Retina (tissue), 1 donor: Measurements from ENCODE around the gene CERCAM.
"Not testable (repeated sequence)": the region's sequence is repeated elsewhere in the genome, so short reads cannot be mapped to it uniquely, and the experiment has no call there.

Source experiments
- DNase-seq: peaks from one replicate; pipeline ENCODE4 v3.0.0-alpha.2; 2016

Gene CERCAM

GRCh38 chr9:128419061-128419925 lies 1.4 kb upstream of the CERCAM start:
- DNase-seq: peak; percentile 41

- peak; percentile 91 for DNase-seq
These were observed 502 bp upstream of the CERCAM start for GRCh38 chr9:128420060-128420650.

GRCh38 chr9:128421482-128421996 lies 882 bp downstream of the CERCAM start:
- no peak for DNase-seq

- DNase-seq: not testable (repeated sequence)
These were observed 1.5 kb downstream of the CERCAM start for GRCh38 chr9:128422022-128422782.

GRCh38 chr9:128422783-128423150 lies 2.1 kb downstream of the CERCAM start:
- no peak for DNase-seq

DNA sequence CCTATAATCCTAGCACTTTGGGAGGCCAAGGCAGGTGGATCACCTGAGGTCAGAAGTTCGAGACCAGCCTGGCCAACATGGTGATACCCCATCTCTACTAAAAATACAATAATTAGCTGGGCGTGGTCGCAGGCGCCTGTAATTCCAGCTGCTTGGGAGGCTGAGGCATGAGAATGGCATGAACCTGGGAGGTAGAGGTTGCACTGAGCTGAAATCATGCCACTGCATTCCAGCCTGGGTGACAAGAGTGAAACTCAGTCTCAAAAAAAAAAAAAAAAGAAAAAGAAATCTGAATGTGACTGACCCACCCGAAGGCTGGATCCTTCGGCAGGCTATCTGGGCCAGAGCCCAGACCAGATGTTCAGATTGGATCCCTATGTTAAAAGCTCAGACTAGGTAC lies 2.7 kb downstream of the CERCAM start:
- DNase-seq: not testable (repeated sequence)

GRCh38 chr9:128424268-128424780 lies 3.7 kb downstream of the CERCAM start:
- DNase-seq: no peak

GRCh38 chr9:128428644-128429512 lies 8.2 kb downstream of the CERCAM start:
- DNase-seq: peak; percentile 59

GRCh38 chr9:128429513-128430086 lies 8.9 kb downstream of the CERCAM start:
- no peak for DNase-seq

DNA sequence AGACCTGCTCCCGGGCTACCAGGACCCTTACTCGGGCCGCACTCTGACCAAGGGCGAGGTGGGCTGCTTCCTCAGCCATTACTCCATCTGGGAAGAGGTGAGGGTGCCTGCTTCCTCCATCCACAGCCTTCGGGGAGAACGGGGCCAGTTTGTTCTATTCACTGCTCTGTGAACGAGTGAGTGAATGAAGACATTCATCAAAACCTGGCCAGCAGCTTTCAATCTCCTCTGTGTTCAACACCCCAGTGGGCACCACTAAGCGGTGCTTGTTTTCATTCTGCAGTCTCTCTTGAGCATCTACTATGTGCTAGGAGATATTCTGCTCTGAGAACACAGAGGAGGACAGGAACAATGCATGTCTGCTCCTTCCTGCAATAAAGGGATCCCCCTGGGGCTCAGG lies 10.6 kb downstream of the CERCAM start:
- no peak for DNase-seq

DNA sequence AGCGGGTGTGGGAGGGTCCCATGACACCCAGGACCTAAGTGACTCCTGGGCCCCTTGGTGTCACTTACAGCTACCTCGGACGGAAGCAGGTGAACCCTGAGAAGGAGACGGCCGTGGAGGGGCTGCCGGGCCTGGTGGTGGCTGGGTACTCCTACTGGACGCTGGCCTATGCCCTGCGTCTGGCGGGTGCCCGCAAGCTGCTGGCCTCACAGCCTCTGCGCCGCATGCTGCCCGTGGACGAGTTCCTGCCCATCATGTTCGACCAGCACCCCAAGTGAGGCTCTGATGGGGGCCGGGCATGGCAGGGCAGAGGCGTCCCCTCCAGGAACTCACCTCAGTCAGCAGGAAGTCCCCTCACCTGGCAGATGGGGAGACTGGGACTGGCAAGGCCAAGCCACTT lies 13.7 kb downstream of the CERCAM start:
- DNase-seq: no peak

DNA sequence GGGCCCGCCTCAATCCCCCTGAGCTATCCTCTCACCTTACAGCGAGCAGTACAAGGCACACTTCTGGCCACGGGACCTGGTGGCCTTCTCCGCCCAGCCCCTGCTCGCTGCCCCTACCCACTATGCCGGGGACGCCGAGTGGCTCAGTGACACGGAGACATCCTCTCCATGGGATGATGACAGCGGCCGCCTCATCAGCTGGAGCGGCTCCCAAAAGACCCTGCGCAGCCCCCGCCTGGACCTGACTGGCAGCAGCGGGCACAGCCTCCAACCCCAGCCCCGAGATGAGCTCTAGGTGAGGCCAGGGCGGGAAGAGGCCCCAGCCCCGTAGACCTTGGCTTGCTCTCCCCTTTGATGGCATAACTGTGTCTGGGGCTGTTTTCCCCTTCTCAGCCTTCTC lies 15.0 kb downstream of the CERCAM start:
- no peak for DNase-seq

GRCh38 chr9:128438343-128439109 lies 17.9 kb downstream of the CERCAM start:
- peak; percentile 84 for DNase-seq

GRCh38 chr9:128439273-128439672 lies 18.6 kb downstream of the CERCAM start:
- DNase-seq: no peak

- DNase-seq: no peak
These were observed 21.5 kb downstream of the CERCAM start for GRCh38 chr9:128442150-128442549.

DNA sequence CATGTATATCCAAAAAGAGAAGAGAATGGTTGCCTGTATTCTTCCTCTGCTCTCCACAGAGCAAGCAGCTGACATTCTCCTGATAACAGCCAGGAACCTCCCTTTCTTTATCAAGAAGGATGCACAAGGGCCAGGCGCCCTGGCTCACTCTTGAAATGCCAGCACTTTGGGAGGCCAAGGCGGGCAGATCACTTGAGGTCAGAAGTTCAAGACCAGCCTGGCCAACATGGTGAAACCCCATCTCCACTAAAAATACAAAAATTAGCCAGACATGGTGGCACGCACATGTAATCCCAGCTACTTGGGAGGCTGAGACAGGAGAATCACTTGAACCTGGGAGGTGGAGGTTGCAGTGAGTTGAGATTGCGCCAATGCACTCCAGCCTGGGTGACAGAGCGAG lies 25.8 kb downstream of the CERCAM start:
- not testable (repeated sequence) for DNase-seq

DNA sequence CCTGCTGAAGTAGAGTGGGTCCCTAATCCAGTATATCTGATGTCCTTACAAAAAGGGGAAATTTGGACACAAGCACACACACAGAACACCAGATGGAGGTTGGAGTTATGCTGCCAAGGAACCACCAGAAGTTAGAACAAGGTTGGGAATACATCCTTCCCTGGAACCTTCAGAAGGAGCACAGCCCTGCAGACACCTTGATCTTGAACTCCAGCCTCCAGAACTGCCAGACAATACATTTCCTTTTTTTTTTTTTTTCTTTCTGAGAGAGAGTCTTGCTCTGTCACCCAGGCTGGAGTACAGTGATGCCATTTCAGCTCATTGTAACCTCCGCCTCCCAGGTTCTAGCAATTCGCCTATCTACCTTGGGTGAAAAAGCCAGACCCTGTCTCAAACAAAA lies 28.1 kb downstream of the CERCAM start:
- no peak for DNase-seq

DNA sequence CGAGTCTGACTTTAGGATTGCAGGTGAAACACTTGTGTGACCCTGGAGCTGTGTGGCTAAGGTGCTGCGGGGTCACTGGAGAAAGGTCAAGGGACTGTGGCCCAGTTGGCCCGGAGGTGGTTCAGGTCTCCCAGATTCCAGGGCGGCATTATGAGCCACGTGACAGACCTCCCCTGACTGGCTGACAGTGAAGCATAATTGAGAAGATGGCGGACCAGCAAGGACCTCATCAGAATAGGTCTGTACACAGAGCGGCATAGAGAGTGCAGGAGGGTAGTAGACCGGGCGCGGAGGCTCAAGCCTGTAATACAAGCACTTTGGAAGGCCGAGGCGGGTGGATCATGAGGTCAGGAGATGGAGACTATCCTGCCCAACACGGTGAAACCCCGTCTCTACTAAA lies 34.3 kb downstream of the CERCAM start:
- DNase-seq: no peak

DNA sequence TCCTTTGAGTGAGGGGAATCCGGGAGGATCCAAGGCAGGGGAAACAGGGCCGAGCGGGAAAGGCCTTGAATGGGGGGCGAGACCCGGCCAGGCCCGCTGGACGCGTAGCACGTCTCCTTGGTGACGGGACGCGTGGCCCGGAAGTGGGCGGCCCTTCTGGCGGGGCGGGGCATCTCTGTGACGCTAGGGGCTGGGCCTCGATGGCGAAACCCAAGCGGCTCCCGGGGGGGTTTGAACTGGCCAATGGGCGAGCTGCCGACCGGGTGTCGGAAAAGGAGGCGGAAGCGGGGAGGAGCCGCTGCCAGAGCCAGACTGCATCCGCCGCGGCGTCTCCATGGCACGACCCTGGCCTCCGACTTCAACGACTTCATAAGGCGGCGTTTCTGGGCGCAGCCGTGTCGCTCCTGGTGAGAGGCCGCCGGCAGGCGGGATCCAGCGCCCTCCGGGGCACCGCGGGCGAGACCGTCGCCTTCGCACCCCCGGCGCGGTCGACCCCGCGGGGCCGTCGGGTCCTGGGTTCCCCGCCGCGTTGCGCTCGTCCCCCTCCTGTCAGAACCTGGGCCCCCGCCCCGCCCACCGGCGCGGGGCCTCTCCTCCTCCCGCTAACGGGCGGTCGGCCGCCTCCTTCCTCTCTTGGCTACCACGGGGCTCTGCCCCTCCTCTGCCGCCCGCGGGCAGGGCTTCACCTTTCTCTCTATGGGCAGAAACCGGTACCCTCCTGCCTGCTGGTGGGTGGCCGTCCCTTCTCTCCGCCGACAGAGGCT lies 35.4 kb downstream of the CERCAM start, which contains the start of gene ODF2:
Gene ODF2 (plus strand): TSS at position 158 of the 764 bp plus-strand sequence. CDS start 86 bp downstream, at position 244.
- DNase-seq: peak; percentile 96

DNA sequence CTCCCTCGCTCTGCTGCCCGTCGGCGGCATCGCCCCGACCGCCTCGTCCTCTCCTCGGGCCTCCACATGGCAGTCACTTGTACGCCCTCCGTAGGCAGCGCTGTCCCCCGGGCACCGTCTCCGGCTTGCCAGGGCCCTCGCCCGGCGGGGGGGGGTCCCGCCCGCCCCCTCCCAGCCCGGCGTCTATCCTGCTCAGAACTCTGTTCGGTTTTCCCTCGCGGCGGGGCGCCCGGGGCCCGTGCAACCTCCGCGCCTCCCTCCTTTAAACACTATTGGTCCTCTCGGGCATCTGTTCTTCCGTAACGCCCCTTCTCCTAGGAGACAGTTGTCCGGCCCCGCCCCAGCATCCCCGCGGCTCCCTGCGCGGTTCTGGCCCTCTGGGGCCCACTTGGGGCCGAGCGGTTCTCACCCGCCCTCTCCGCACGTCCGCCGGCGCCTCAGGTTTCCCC lies 36.0 kb downstream of the CERCAM start:
- DNase-seq: peak; percentile 82
